T-helper 9 cell (primary cell): ENCODE data around the gene TBC1D20.
"Not testable (repeated sequence)": the region's sequence is repeated elsewhere in the genome, so short reads cannot be mapped to it uniquely, and the experiment has no call there.

Experiments used
- DNase-seq: peaks from one replicate; pipeline ENCODE4 v3.0.0-alpha.2; 2020

The TBC1D20 gene

GRCh38 chr20:475463-476357 lies 13.4 kb upstream of the TBC1D20 start:
- DNase-seq: no peak

DNA sequence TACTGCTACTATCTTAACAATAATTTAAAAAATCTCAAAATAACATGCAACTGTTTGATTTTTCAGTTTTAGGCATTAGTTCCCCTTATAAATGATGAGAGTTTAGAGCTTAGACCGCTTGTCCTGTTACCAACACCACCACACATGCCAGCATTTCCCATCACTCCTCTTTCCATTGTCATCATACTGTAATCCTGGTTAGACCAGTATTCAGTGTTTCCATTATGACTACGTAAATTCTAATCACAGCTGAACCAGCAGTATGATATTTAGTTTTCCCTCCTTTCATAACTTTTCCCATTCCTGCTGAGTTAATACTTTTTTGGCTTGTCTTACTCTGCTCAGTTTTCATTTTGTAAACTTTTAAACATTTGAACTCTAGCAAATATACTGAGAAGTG lies 12.2 kb upstream of the TBC1D20 start:
- no peak for DNase-seq

- no peak for DNase-seq
Observed at GRCh38 chr20:472889-473292, 10.6 kb upstream of the TBC1D20 start.

GRCh38 chr20:472137-472846 lies 10.0 kb upstream of the TBC1D20 start:
- DNase-seq: no peak

DNA sequence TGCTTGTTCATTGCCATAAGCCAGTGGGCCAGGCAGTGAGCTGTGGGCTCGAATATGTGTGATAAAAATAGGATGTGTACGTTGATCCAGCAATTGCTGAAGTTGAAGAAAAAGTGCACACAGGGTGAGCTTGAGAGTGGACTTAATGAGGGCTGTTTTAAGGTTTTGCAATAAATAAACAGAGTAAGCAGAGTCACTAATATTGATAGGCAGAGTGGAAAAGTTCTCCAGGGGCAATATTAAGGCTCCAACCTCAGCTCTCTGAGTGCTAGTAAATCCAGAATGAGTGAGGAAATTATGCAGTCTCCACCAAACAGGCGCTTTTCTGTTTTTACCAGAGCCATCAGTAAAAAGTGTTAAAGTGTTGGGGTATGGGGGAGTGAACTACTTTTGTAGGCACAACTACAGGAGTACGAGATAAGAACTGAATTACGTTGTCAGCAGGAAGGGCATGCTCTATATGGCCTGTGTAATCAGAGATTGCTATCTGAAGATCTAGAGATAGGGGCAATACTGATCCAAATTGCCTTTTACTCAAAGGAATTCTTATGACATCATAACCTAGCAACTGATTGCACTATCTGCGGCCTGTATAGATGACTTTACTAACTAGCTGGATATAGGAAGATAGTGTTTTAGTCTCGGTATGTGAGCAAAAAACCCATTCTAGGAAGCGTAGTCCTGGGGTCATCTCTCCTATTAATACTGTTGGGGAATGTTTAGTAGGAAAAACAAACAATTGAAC lies 7.6 kb upstream of the TBC1D20 start:
- no peak for DNase-seq

DNA sequence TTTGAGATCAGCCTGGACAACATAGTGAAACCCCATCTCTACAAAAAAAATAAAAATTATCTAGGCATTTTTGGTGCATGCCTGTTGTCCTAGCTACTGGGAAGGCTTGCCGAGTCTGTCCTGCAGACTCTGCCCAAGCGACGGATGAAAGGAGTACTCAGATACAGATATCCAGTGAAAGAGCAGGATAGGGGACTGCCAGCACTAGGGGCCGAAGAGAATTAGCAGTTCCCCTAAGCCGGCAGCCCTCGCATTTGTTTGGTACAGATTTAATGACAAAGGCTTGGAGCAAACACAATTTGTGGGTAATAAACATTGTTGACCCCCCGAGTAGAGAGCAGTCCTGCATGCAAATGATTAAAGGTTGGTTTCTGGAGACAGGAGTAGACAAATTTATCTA lies 5.4 kb upstream of the TBC1D20 start:
- DNase-seq: no peak

- DNase-seq: peak; percentile 35
Observed at GRCh38 chr20:461254-462198, 807 bp downstream of the TBC1D20 start.

- DNase-seq: no peak
Observed at GRCh38 chr20:460707-461106, 1.6 kb downstream of the TBC1D20 start.

GRCh38 chr20:460180-460579 lies 2.2 kb downstream of the TBC1D20 start:
- DNase-seq: no peak

GRCh38 chr20:458776-459175 lies 3.6 kb downstream of the TBC1D20 start:
- no peak for DNase-seq

- no peak for DNase-seq
Observed at GRCh38 chr20:454951-455350, 7.4 kb downstream of the TBC1D20 start.

DNA sequence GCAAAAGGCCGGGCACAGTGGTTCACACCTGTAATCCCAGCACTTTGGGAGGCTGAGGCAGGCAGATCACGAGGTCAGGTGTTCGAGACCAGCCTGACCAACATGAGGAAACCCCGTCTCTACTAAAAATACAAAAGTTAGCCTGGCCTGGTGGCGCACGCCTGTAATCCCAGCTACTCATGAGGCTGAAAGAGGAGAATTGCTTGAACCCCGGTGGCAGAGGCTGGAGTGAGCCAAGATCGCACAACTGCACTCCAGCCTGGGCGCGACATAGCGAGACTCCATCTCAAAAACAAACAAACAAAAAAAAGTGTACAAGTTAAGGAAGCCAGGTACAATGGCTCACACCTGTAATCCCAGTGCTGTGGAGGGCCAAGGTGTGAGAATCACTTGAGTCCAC lies 10.3 kb downstream of the TBC1D20 start:
- not testable (repeated sequence) for DNase-seq

- DNase-seq: no peak
Observed at GRCh38 chr20:445514-446336, 16.6 kb downstream of the TBC1D20 start.

GRCh38 chr20:444862-445426 lies 17.4 kb downstream of the TBC1D20 start:
- DNase-seq: no peak

DNA sequence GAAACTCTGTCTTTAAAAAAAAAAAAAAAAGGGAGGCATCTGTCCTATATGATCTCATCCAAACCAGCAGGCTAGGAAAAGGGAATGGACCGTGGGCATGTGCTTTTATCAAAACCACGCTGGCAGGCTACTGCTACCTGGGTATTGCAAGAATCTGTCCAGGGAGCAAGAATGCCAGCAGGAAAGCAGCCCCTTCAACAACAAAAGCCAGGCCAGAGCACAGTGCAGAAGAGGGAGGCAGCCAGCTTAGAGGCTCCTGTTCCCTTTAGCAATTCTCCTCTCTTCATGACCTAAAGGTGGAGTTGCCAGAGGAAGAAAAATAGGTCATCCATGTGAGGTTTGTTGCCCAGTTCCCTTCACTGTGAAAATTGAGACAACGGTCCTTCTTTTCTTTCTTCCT lies 18.2 kb downstream of the TBC1D20 start:
- DNase-seq: no peak

DNA sequence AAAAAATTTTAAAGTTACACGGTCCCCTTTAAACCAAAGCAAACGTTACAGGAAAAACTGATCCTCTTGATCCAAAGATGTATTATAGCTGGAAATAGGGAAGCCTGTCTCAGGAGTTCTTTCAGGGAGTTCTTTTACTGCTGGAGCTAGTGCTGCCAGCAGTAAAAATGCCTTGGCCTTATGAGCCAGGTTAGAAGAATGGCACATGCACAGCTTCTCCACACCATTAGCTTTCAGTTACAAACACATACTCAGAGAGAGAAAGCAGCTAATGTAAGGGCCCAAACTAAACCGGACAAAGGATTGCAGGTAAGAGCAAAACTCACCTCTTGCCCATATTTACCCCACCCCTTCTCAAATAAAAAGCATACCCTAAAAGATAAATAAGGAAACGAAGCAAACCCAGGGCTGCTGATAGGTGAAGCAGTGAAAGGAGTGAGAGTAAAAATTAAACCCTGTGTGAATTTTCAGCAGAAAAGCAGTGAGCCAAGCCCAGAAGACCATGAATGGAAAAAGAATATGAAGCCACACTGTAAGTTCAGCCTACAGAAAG lies 19.0 kb downstream of the TBC1D20 start:
- DNase-seq: no peak

GRCh38 chr20:440636-441035 lies 21.7 kb downstream of the TBC1D20 start:
- no peak for DNase-seq

DNA sequence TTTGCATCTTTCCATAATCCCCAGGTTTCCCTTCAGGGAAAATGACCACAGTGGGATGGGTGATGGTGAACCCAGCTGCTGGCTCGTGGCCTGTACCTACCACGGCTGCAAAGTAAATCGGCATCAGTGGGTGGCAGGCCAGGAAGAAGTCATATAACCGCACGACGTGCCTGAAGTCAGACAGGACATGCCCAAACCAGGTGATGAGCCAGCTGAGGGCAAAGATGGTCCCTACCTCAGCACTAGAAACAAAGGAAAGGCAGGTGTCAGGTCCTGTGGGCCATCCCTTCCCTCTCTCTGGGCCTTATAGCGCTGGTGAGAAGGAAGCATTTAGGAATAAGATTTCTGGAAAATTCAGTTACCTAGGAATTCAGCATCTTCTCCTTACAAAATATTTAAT lies 22.2 kb downstream of the TBC1D20 start:
- no peak for DNase-seq

- DNase-seq: peak; percentile 43
Observed at GRCh38 chr20:438571-439469, 23.5 kb downstream of the TBC1D20 start.
